Measurements from ENCODE around the gene TWNK.

The TWNK gene

GRCh38 chr10:100979791-100980272 is 7.5 kb upstream of the TWNK start:
- Histone ChIP-seq H3K27me3 (ENCODE audit: insufficient read depth, poor library complexity, severe bottlenecking) (no peaks in the 10 kb centered on the region), H3K27ac (replicated peaks) (no peak overlapping the region), H3K4me3 (replicated peaks; ENCODE audit: insufficient read depth, low read length) (no peak overlapping the region)
- TF ChIP-seq CTCF (IDR thresholded peaks at IDR 0.05; ENCODE audit: insufficient read depth, low read length): no peak
- TF ChIP-seq POLR2AphosphoS5 (IDR thresholded peaks at IDR 0.05; ENCODE audit: low read depth): no peak
- TF ChIP-seq SPI1 (IDR thresholded peaks at IDR 0.05; ENCODE audit: borderline replicate concordance, low read depth): no peak
- no peak for TF ChIP-seq REST (IDR thresholded peaks at IDR 0.05; ENCODE audit: insufficient replicate concordance, low read depth)
- TF ChIP-seq GABPA (IDR thresholded peaks at IDR 0.05; ENCODE audit: low read depth): no peak
- DNase-seq (ENCODE audit: low read depth in 1 of 2, low spot score in 1 of 2): no peak

GRCh38 chr10:100980311-100980710 is 7.0 kb upstream of the TWNK start:
- Histone ChIP-seq H3K4me3 (replicated peaks; ENCODE audit: insufficient read depth, low read length) (no peak overlapping the region), H3K27ac (replicated peaks) (no peak overlapping the region), H3K27me3 (ENCODE audit: insufficient read depth, poor library complexity, severe bottlenecking) (no peaks in the 10 kb centered on the region)
- TF ChIP-seq POLR2AphosphoS5 (IDR thresholded peaks at IDR 0.05; ENCODE audit: low read depth) (no peak), GABPA (IDR thresholded peaks at IDR 0.05; ENCODE audit: low read depth) (no peak), REST (IDR thresholded peaks at IDR 0.05; ENCODE audit: insufficient replicate concordance, low read depth) (no peak), CTCF (IDR thresholded peaks at IDR 0.05; ENCODE audit: insufficient read depth, low read length) (no peak), SPI1 (IDR thresholded peaks at IDR 0.05; ENCODE audit: borderline replicate concordance, low read depth) (no peak)
- no peak for DNase-seq (ENCODE audit: low read depth in 1 of 2, low spot score in 1 of 2)

- H3K27ac ChIP-seq (replicated peaks): no peak overlapping the region
- DNase-seq (ENCODE audit: low read depth in 1 of 2, low spot score in 1 of 2): no peak
- no peaks in the 10 kb centered on the region for H3K27me3 ChIP-seq (ENCODE audit: insufficient read depth, poor library complexity, severe bottlenecking)
- H3K4me3 ChIP-seq (replicated peaks; ENCODE audit: insufficient read depth, low read length): no peak overlapping the region
- TF ChIP-seq GABPA (IDR thresholded peaks at IDR 0.05; ENCODE audit: low read depth): no peak
- TF ChIP-seq POLR2AphosphoS5 (IDR thresholded peaks at IDR 0.05; ENCODE audit: low read depth): no peak
- no peak for TF ChIP-seq REST (IDR thresholded peaks at IDR 0.05; ENCODE audit: insufficient replicate concordance, low read depth)
- no peak for TF ChIP-seq SPI1 (IDR thresholded peaks at IDR 0.05; ENCODE audit: borderline replicate concordance, low read depth)
These were observed 6.6 kb upstream of the TWNK start for GRCh38 chr10:100980711-100981110.

Data from HL-60 (cell line).